GM10847 (cell line): ENCODE results near the gene PPP1R12C.

Experiments
- POLR2A ChIP-seq: IDR thresholded peaks from 2 replicates; pipeline ENCODE4 v1.6.1; 2011; ENCODE audit not compliant: insufficient read length; ENCODE audit errors: extremely low read depth

Gene PPP1R12C

GRCh38 chr19:55117663-55118391, 390 bp upstream of the PPP1R12C start:
- TF ChIP-seq POLR2A = peak; percentile 60

GRCh38 chr19:55116232-55116858, 1.1 kb downstream of the PPP1R12C start:
- no peak for TF ChIP-seq POLR2A

GRCh38 chr19:55115446-55116065, 1.9 kb downstream of the PPP1R12C start:
- TF ChIP-seq POLR2A = no peak

- TF ChIP-seq POLR2A = no peak
Measured at GRCh38 chr19:55114566-55115145, 2.8 kb downstream of the PPP1R12C start.

- no peak for TF ChIP-seq POLR2A
Measured at GRCh38 chr19:55113570-55114039, 3.8 kb downstream of the PPP1R12C start.

- TF ChIP-seq POLR2A = no peak
Measured at GRCh38 chr19:55112777-55113569, 4.5 kb downstream of the PPP1R12C start.

- no peak for TF ChIP-seq POLR2A
Measured at GRCh38 chr19:55112246-55112776, 5.1 kb downstream of the PPP1R12C start.

- TF ChIP-seq POLR2A = no peak
Measured at GRCh38 chr19:55111238-55111831, 6.1 kb downstream of the PPP1R12C start.

- no peak for TF ChIP-seq POLR2A
Measured at GRCh38 chr19:55109527-55110291, 7.7 kb downstream of the PPP1R12C start.

GRCh38 chr19:55106591-55106990, 10.8 kb downstream of the PPP1R12C start:
- TF ChIP-seq POLR2A = no peak

GRCh38 chr19:55105237-55105636, 12.2 kb downstream of the PPP1R12C start:
- TF ChIP-seq POLR2A = no peak

GRCh38 chr19:55103190-55103589, 14.2 kb downstream of the PPP1R12C start:
- TF ChIP-seq POLR2A = no peak

- TF ChIP-seq POLR2A = no peak
Measured at GRCh38 chr19:55101261-55101660, 16.2 kb downstream of the PPP1R12C start.
